Esophagus muscularis mucosa (tissue), 4 donors: ENCODE data around the gene FGD6. TPM values are rescaled to one million over a fixed set of nuclear protein-coding genes. Genes with fewer than 3 reads are reported as not detected.

Experiments
- DNase-seq: peaks from one replicate; pipeline ENCODE4 v3.0.0-alpha.2; 2017; ENCODE audit errors: extremely low spot score
- H3K27ac ChIP-seq, 4 donors: fragments of 200-600 bp; sonication (generic); replicated peaks in 1 of 4; 1 replicate in 3 of 4; 2 replicates in 1 of 4; pipeline ENCODE4 v1.5.1; 2016 to 2019; ENCODE audit warnings: mild to moderate bottlenecking in 1 of 4
- H3K27me3 ChIP-seq, 4 donors: fragments of 200-600 bp; sonication (generic); one replicate each; pipeline versions ENCODE4 v1.5.1 to v1.6.0; 2016 to 2019
- H3K36me3 ChIP-seq, 4 donors: fragments of 200-600 bp; sonication (generic); one replicate each; pipeline ENCODE4 v1.5.1; 2016 to 2019
- H3K4me1 ChIP-seq, 4 donors: fragments of 200-600 bp; sonication (generic); one replicate each; pipeline ENCODE4 v1.5.1; 2016 to 2019
- H3K4me3 ChIP-seq, 4 donors: fragments of 200-600 bp; sonication (generic); 1 replicate in 2 of 4; 2 replicates in 2 of 4; pipeline ENCODE4 v1.5.1; 2016 to 2019; ENCODE audit warnings: mild to moderate bottlenecking in 4 of 4, moderate library complexity in 1 of 4
- H3K9me3 ChIP-seq, 4 donors: fragments of 200-600 bp; sonication (generic); 1 replicate in 3 of 4; 2 replicates in 1 of 4; pipeline ENCODE4 v1.5.1; 2016 to 2019
- CTCF ChIP-seq, 3 experiments: fragments of 200-600 bp in 2 of 3; fragments of 450-650 bp in 1 of 3; sonication (generic) in 2 of 3; IDR thresholded peaks; one replicate each; pipeline ENCODE4 v1.5.1; 2017 to 2019; ENCODE audit warnings: antibody characterized with exemption in 3 of 3, mild to moderate bottlenecking in 2 of 3, moderate library complexity in 1 of 3
- EP300 ChIP-seq: sonication (generic); formaldehyde crosslinking; IDR thresholded peaks from one replicate; pipeline ENCODE4 v1.6.1; 2017; ENCODE audit warnings: antibody characterized with exemption
- POLR2A ChIP-seq: fragments of 450-650 bp; IDR thresholded peaks from one replicate; pipeline ENCODE4 v1.6.1; 2017; ENCODE audit warnings: antibody characterized with exemption, moderate library complexity, mild to moderate bottlenecking, low read depth
- POLR2AphosphoS5 ChIP-seq, 2 donors: sonication (generic); formaldehyde crosslinking; IDR thresholded peaks; one replicate each; pipeline ENCODE4 v1.6.1; 2017; ENCODE audit warnings: antibody characterized with exemption in 2 of 2
- WGBS: methylation state at CpG from one replicate; pipeline ENCODE4 v1.1.5; 2018; 5-methylcytosine and 5-hydroxymethylcytosine counted together
- intact Hi-C: fragments of 100-400 bp; cut with DNase I; formaldehyde crosslinking; loops from one replicate; pipeline ENCODE4 v1.15.1; 2023
- total RNA-seq, 4 donors: library from RNA; depleted of rRNA; stranded (reverse); fragments of >200 nt; gene quantifications; one replicate each; pipeline versions ENCODE4 v1.1.0 to v1.2.1, GENCODE V29; 2016

Gene FGD6
- total RNA-seq, 4 donors from 2014 or later: 30.5 to 48.6 (median 37.3) TPM

- intact Hi-C loops: no loop called here
- DNase-seq: no peak
- H3K27me3 ChIP-seq: no peaks in the 10 kb centered on the region
- no peak for TF ChIP-seq CTCF (IDR thresholded peaks at IDR 0.05)
- TF ChIP-seq EP300: no peak
- TF ChIP-seq POLR2A: no peak
- TF ChIP-seq POLR2AphosphoS5 (IDR thresholded peaks at IDR 0.05): no peak
- WGBS: 93% methylated on average over 3 of the region's 3 CpGs
- H3K27ac ChIP-seq: no peak overlapping the region
- H3K9me3 ChIP-seq: no peaks in the 10 kb centered on the region
- H3K36me3 ChIP-seq: peaks cover 19 to 44% (median 35%) of the 10 kb centered on the region in 4 donors
- H3K4me1 ChIP-seq: peaks cover 15 to 22% (median 22%) of the 10 kb centered on the region in 4 donors
- H3K4me3 ChIP-seq: no peak overlapping the region
Measured at GRCh38 chr12:95088379-95088778, 128.9 kb downstream of the FGD6 start.

- Histone ChIP-seq H3K36me3 (peaks cover 4 to 17% (median 12%) of the 10 kb centered on the region in 4 donors), H3K27me3 (no peaks in the 10 kb centered on the region), H3K9me3 (no peaks in the 10 kb centered on the region), H3K4me3 (no peak overlapping the region), H3K4me1 (peaks cover 20 to 34% (median 32%) of the 10 kb centered on the region in 4 donors), H3K27ac (peak overlapping the region in 2 of 4 donors; percentile 76 to 78)
- intact Hi-C loops: no loop called here
- TF ChIP-seq POLR2A (no peak), POLR2AphosphoS5 (IDR thresholded peaks at IDR 0.05) (no peak), EP300 (no peak), CTCF (IDR thresholded peaks at IDR 0.05) (no peak)
- no peak for DNase-seq
Measured at GRCh38 chr12:95085612-95086011, 131.7 kb downstream of the FGD6 start.

- DNase-seq: no peak
- Histone ChIP-seq H3K36me3 (peaks cover 2 to 10% (median 3%) of the 10 kb centered on the region in 4 donors), H3K27ac (peak overlapping the region; percentile 76 to 84 (median 80)), H3K4me1 (peaks cover 20 to 36% (median 34%) of the 10 kb centered on the region in 4 donors), H3K9me3 (no peaks in the 10 kb centered on the region), H3K4me3 (peak overlapping the region in 3 of 4 donors; percentile 10 to 27 (median 13)), H3K27me3 (no peaks in the 10 kb centered on the region)
- TF ChIP-seq CTCF (IDR thresholded peaks at IDR 0.05) (no peak), POLR2A (no peak), POLR2AphosphoS5 (IDR thresholded peaks at IDR 0.05) (peak; percentile 67 to 87), EP300 (no peak)
- 9% methylated on average over 4 of the region's 4 CpGs for WGBS
- intact Hi-C loops: no loop called here
Measured at GRCh38 chr12:95083938-95084337, 133.3 kb downstream of the FGD6 start.

- intact Hi-C loops: no loop called here
- Histone ChIP-seq H3K36me3 (peaks cover 0 to 7% (median 0%) of the 10 kb centered on the region in 4 donors), H3K9me3 (no peaks in the 10 kb centered on the region), H3K4me1 (peaks cover 20 to 36% (median 34%) of the 10 kb centered on the region in 4 donors), H3K27me3 (no peaks in the 10 kb centered on the region), H3K27ac (peak overlapping the region; percentile 76 to 84 (median 80)), H3K4me3 (peak overlapping the region in 3 of 4 donors; percentile 10 to 27 (median 13))
- no peak for TF ChIP-seq CTCF (IDR thresholded peaks at IDR 0.05)
- TF ChIP-seq EP300: no peak
- TF ChIP-seq POLR2AphosphoS5 (IDR thresholded peaks at IDR 0.05): no peak
- TF ChIP-seq POLR2A: no peak
- no peak for DNase-seq
Measured at GRCh38 chr12:95083471-95083870, 133.8 kb downstream of the FGD6 start.

GRCh38 chr12:95077341-95077740 is 139.9 kb downstream of the FGD6 start:
- H3K4me3 ChIP-seq: no peak overlapping the region
- no peaks in the 10 kb centered on the region for H3K27me3 ChIP-seq
- 89% methylated on average over 4 of the region's 4 CpGs for WGBS
- peak overlapping the region in 1 of 4 donors; percentile 10 for H3K27ac ChIP-seq
- H3K4me1 ChIP-seq: peaks cover under 1 to 28% (median 24%) of the 10 kb centered on the region in 4 donors
- TF ChIP-seq EP300 (no peak), POLR2AphosphoS5 (IDR thresholded peaks at IDR 0.05) (no peak), POLR2A (no peak), CTCF (IDR thresholded peaks at IDR 0.05) (no peak)
- no peaks in the 10 kb centered on the region for H3K36me3 ChIP-seq
- H3K9me3 ChIP-seq: no peaks in the 10 kb centered on the region
- intact Hi-C loops: no loop called here
- no peak for DNase-seq
